Astrocyte of the spinal cord (primary cell): ENCODE measurements around the gene CYP8B1.

Source experiments
- DNase-seq: peaks from one replicate; pipeline ENCODE4 v3.0.0; 2011; ENCODE audit warnings: low read depth, low spot score
- H3K4me3 ChIP-seq: 2 replicates; pipeline ENCODE4 v1.5.1; 2011; ENCODE audit warnings: low read depth, mild to moderate bottlenecking, low read length, moderate library complexity
- CTCF ChIP-seq: IDR thresholded peaks from 2 replicates; pipeline ENCODE4 v1.5.1; 2012; ENCODE audit warnings: low read depth, mild to moderate bottlenecking, low read length, inconsistent platforms
- in situ Hi-C: cut with HindIII; loops from 2 replicates; pipeline ENCODE4 v1.10.0; 2017; ENCODE audit warnings: low sequenced_read_pairs

Gene CYP8B1

GRCh38 chr3:42898896-42899675, 23.4 kb upstream of the CYP8B1 start:
- H3K4me3 ChIP-seq, result no peak overlapping the region
- no peak for TF ChIP-seq CTCF
- in situ Hi-C loops, result no loop called here
- DNase-seq, result no peak

GRCh38 chr3:42895580-42895868, 19.8 kb upstream of the CYP8B1 start:
- no peak overlapping the region for H3K4me3 ChIP-seq
- no peak for DNase-seq
- TF ChIP-seq CTCF, result no peak
- in situ Hi-C loops, result no loop called here

- H3K4me3 ChIP-seq, result no peak overlapping the region
- no peak for DNase-seq
- in situ Hi-C loops, result no loop called here
- TF ChIP-seq CTCF, result no peak
These were observed 19.3 kb upstream of the CYP8B1 start for GRCh38 chr3:42894698-42895579.

GRCh38 chr3:42892807-42893206, 17.1 kb upstream of the CYP8B1 start:
- no peak for DNase-seq
- no peak for TF ChIP-seq CTCF
- in situ Hi-C loops, result no loop called here

GRCh38 chr3:42892169-42892568, 16.5 kb upstream of the CYP8B1 start:
- DNase-seq, result no peak
- TF ChIP-seq CTCF, result no peak
- in situ Hi-C loops, result no loop called here
- H3K4me3 ChIP-seq, result no peak overlapping the region

More at GRCh38 chr3:42892807-42893206, 17.1 kb upstream of the CYP8B1 start:
- no peak overlapping the region for H3K4me3 ChIP-seq

GRCh38 chr3:42891042-42891441, 15.4 kb upstream of the CYP8B1 start:
- TF ChIP-seq CTCF, result no peak
- H3K4me3 ChIP-seq, result no peak overlapping the region
- in situ Hi-C loops, result no loop called here
- no peak for DNase-seq
